Esophagus squamous epithelium (tissue), 5 donors: ENCODE measurements around the gene WDFY1. TPM values are rescaled to one million over a fixed set of nuclear protein-coding genes. Genes with fewer than 3 reads are reported as not detected.

Experiments
- DNase-seq: peaks from one replicate; lab custom pipeline; 2025; lab: John Stamatoyannopoulos, UW
- H3K27ac ChIP-seq, 4 donors: fragments of 200-600 bp; sonication (generic); one replicate each; pipeline ENCODE4 v1.5.1; 2016 to 2019; ENCODE audit warnings: mild to moderate bottlenecking in 1 of 4
- H3K27me3 ChIP-seq, 4 donors: fragments of 200-600 bp; sonication (generic); 1 replicate in 3 of 4; 2 replicates in 1 of 4; pipeline versions ENCODE4 v1.5.1 to v1.6.0; 2017 to 2021; ENCODE audit warnings: antibody characterized with exemption in 1 of 4
- H3K36me3 ChIP-seq, 3 donors: fragments of 200-600 bp; sonication (generic); one replicate each; pipeline ENCODE4 v1.5.1; 2016 to 2019
- H3K4me1 ChIP-seq, 3 donors: fragments of 200-600 bp; sonication (generic); one replicate each; pipeline ENCODE4 v1.5.1; 2017 to 2019
- H3K4me3 ChIP-seq, 4 donors: fragments of 200-600 bp; sonication (generic); 1 replicate in 3 of 4; 2 replicates in 1 of 4; pipeline ENCODE4 v1.5.1; 2016 to 2019; ENCODE audit warnings: mild to moderate bottlenecking in 2 of 4, moderate library complexity in 1 of 4
- H3K9me3 ChIP-seq, 3 donors: fragments of 200-600 bp; sonication (generic); one replicate each; pipeline ENCODE4 v1.5.1; 2016 to 2019
- POLR2A ChIP-seq, 4 donors: fragments of 450-650 bp; IDR thresholded peaks; one replicate each; pipeline ENCODE4 v1.6.1; 2017; ENCODE audit warnings: antibody characterized with exemption in 4 of 4, mild to moderate bottlenecking in 4 of 4, moderate library complexity in 3 of 4
- WGBS, 2 donors: methylation state at CpG; one replicate each; pipeline ENCODE4 v1.1.5; 2018; 5-methylcytosine and 5-hydroxymethylcytosine counted together
- intact Hi-C: fragments of 100-400 bp; cut with DNase I; formaldehyde crosslinking; loops from one replicate; pipeline ENCODE4 v1.15.0; 2022
- total RNA-seq, 4 donors: library from RNA; depleted of rRNA; stranded (reverse); fragments of >200 nt; gene quantifications; one replicate each; pipeline ENCODE4 v1.1.0, GENCODE V29; 2016
- TF ChIP-seq, protein P1 (sequence below), 6 experiments: fragments of 450-650 bp in 4 of 6; fragments of 200-600 bp in 2 of 6; sonication (generic) in 2 of 6; IDR thresholded peaks; one replicate each; pipeline ENCODE4 v1.5.1; 2016 to 2019; ENCODE audit warnings: antibody characterized with exemption in 6 of 6, mild to moderate bottlenecking in 4 of 6, moderate library complexity in 4 of 6
- donor health status: DM: yes; HTN: yes; CAD: no.

WDFY1 gene
- total RNA-seq, 4 donors from 2014 or later: 13.8 to 36.4 (median 21.3) TPM

DNA sequence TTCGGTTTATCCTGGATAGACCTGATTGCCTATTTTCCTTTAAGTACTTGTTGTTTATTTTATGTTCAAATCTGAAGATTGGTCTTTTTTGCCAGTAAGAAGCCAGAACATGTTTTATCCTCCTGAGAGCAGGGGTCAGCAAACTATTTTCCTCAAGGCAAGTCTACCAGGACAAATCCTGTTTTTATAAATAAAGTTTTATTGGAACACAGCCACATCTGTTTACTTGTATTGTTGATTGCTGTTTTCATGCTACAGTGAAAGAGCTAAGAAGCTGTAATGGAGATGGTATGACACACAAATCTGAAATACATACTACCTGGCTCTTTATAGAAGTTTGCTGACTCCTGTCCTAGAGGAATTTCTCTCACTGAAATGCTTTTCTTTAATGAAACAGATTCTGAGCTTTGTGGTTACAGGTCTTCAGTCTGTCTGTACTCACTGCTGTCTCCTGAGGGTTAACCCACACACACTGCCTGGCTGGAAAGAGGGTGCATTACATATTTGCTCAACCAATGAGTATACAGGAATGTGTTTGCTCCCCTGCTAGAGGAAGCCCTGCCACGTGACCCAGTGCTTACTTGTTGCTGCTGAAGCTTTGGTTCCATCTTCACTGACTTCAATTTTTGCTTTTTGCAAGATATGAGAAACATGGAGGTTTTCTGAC, 34.7 kb upstream of the WDFY1 start:
- TF ChIP-seq, protein P1, sequence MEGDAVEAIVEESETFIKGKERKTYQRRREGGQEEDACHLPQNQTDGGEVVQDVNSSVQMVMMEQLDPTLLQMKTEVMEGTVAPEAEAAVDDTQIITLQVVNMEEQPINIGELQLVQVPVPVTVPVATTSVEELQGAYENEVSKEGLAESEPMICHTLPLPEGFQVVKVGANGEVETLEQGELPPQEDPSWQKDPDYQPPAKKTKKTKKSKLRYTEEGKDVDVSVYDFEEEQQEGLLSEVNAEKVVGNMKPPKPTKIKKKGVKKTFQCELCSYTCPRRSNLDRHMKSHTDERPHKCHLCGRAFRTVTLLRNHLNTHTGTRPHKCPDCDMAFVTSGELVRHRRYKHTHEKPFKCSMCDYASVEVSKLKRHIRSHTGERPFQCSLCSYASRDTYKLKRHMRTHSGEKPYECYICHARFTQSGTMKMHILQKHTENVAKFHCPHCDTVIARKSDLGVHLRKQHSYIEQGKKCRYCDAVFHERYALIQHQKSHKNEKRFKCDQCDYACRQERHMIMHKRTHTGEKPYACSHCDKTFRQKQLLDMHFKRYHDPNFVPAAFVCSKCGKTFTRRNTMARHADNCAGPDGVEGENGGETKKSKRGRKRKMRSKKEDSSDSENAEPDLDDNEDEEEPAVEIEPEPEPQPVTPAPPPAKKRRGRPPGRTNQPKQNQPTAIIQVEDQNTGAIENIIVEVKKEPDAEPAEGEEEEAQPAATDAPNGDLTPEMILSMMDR (IDR thresholded peaks at IDR 0.05): no peak
- TF ChIP-seq POLR2A (IDR thresholded peaks at IDR 0.05): no peak
- Histone ChIP-seq H3K36me3 (peaks cover 0 to 26% (median 0%) of the 10 kb centered on the region in 3 donors), H3K4me1 (peaks cover 0 to 14% (median 0%) of the 10 kb centered on the region in 3 donors), H3K27ac (no peak overlapping the region), H3K9me3 (no peaks in the 10 kb centered on the region), H3K27me3 (no peaks in the 10 kb centered on the region), H3K4me3 (no peak overlapping the region)
- WGBS, 2 donors: 88 to 94% methylated on average over 2 of the region's 2 CpGs
- DNase-seq: no peak
- intact Hi-C loops: no loop called here

DNA sequence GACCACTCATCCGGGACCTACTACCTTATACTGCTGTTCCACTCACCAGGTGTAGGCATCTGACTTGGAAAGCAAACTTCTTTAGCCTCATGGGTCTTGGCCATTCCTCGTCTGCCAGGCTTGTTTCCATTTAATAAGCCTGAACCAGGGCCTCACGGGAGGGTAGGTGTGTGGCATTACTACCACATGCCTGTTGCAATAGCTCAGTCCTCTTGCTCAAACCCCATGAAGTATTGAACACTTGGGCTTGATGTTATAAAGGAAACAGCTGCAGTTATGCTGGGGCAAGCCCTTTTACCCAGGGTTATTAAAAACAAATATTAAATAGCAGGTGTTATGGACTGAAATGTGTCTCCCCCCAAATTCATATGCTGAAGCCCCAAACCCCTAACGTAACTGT, 33.3 kb upstream of the WDFY1 start:
- intact Hi-C loops: no loop called here
- no peak for TF ChIP-seq POLR2A (IDR thresholded peaks at IDR 0.05)
- TF ChIP-seq, protein P1 (IDR thresholded peaks at IDR 0.05): no peak
- H3K9me3 ChIP-seq: no peaks in the 10 kb centered on the region
- H3K4me3 ChIP-seq: no peak overlapping the region
- H3K27me3 ChIP-seq: no peaks in the 10 kb centered on the region
- H3K4me1 ChIP-seq: peaks cover 0 to 14% (median 0%) of the 10 kb centered on the region in 3 donors
- no peak overlapping the region for H3K27ac ChIP-seq
- peaks cover 0 to 16% (median 0%) of the 10 kb centered on the region in 3 donors for H3K36me3 ChIP-seq
- 83 to 86% methylated on average over 4 of the region's 4 CpGs for WGBS, 2 donors
- no peak for DNase-seq

DNA sequence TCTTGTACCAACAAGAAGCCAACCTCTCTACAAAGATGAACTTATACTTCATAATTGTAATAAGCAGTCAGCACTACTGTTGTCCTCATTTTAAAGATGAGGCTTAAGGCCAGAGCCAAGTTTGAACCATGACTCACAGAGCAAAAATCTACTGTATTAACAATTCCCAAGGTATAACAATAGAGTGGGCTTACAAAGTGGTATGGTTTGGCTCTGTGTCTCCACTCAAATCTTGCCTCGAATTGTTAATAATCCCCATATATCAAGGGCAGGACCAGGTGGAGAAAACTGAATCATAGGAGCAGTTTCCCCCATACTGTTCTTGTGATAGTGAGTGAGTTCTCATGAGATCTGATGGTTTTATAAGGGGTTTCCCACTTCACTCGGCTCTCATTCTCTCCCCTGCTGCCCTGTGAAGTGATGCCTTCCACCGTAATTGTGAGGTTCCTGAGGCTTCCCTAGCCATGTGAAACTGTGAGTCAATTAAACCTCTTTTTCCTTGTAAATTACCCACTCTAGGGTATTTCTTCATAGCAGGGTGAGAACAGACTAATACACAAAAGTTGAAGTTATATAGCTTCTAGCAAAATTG, 31.6 kb upstream of the WDFY1 start:
- no peaks in the 10 kb centered on the region for H3K27me3 ChIP-seq
- H3K36me3 ChIP-seq: peaks cover 0 to 11% (median 0%) of the 10 kb centered on the region in 3 donors
- H3K9me3 ChIP-seq: no peaks in the 10 kb centered on the region
- no peak overlapping the region for H3K4me3 ChIP-seq
- peak overlapping the region in 1 of 4 donors; percentile 7 for H3K27ac ChIP-seq
- TF ChIP-seq, protein P1 (IDR thresholded peaks at IDR 0.05): no peak
- TF ChIP-seq POLR2A (IDR thresholded peaks at IDR 0.05): no peak
- DNase-seq: no peak
- WGBS, 2 donors: 4 to 11% methylated on average over 3 of the region's 3 CpGs
- H3K4me1 ChIP-seq: peaks cover 0 to 14% (median 0%) of the 10 kb centered on the region in 3 donors
- intact Hi-C loops: no loop called here

DNA sequence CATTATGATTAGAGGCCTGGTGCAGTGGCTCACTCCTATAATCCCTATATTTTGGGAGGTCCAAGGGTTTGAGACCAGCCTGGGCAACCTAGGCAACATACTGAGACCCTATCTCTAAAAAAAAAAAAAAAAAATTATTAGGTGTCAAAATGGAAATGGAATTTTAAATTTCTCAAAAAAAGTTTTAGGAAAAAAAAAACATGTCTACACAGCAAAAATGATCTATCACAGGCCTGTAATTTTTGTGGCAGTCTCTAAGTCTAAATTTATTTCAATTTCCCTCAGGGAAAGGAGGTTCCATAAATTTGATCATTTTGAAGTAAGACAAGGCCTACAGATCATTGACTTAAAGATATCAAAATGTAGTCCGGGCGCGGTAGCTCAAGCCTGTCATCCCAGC, 28.5 kb upstream of the WDFY1 start:
- Histone ChIP-seq H3K27ac (no peak overlapping the region), H3K4me1 (peaks cover 0 to 17% (median 0%) of the 10 kb centered on the region in 3 donors), H3K36me3 (peaks cover 0 to 2% (median 0%) of the 10 kb centered on the region in 3 donors), H3K9me3 (no peaks in the 10 kb centered on the region), H3K4me3 (no peak overlapping the region), H3K27me3 (no peaks in the 10 kb centered on the region)
- DNase-seq: no peak
- 97 to 98% methylated on average over 3 of the region's 3 CpGs for WGBS, 2 donors
- TF ChIP-seq, protein P1 (IDR thresholded peaks at IDR 0.05): no peak
- TF ChIP-seq POLR2A (IDR thresholded peaks at IDR 0.05): no peak
- intact Hi-C loops: loop anchor here (5.0 kb wide), 1 partner anchor 309 kb away; no protein-coding TSS in a partner anchor

DNA sequence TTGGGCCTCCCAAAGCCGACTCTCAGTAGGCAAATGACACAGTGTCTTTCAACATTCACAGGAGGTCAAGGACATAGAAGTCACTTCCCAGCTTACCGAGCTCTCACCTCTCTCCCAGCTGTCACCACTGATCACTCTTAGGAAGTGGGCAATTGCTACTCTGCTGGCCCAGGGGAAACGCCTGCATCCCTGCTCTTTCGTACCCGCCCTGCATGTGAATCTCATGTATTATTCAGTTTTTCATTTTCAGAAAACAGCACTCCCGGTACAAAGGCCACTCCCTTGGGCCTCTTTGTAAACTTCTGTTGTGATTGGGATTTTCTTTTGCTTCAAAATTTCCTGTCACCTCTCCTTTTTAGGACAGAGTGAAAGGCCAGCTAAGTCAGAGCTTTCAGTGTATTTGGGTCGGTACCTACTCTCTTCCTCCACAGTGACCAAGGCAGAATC, 27.5 kb upstream of the WDFY1 start:
- WGBS, 2 donors: 80 to 83% methylated on average over 7 of the region's 7 CpGs
- Histone ChIP-seq H3K27me3 (no peaks in the 10 kb centered on the region), H3K27ac (no peak overlapping the region), H3K36me3 (peaks cover 0 to 11% (median 0%) of the 10 kb centered on the region in 3 donors), H3K4me1 (peaks cover 0 to 20% (median 0%) of the 10 kb centered on the region in 3 donors), H3K9me3 (no peaks in the 10 kb centered on the region), H3K4me3 (no peak overlapping the region)
- TF ChIP-seq, protein P1 (IDR thresholded peaks at IDR 0.05): no peak
- no peak for TF ChIP-seq POLR2A (IDR thresholded peaks at IDR 0.05)
- DNase-seq: no peak
- intact Hi-C loops: loop anchor here (5.0 kb wide), 1 partner anchor 310 kb away; no protein-coding TSS in a partner anchor
